Omental fat pad (tissue), 4 donors: ENCODE measurements around the gene MYO16. TPM values are rescaled to one million over a fixed set of nuclear protein-coding genes. Genes with fewer than 3 reads are reported as not detected.
"Not testable (repeated sequence)": the region's sequence is repeated elsewhere in the genome, so short reads cannot be mapped to it uniquely, and the experiment has no call there.

Experiments used
- ATAC-seq: fragments of 150-250 bp; one replicate; pipeline ENCODE4 v1.9.1; 2016; ENCODE audit warnings: mild to moderate bottlenecking, moderate library complexity; ENCODE audit not compliant: low FRiP score
- DNase-seq: peaks from one replicate; pipeline ENCODE4 v3.0.0-alpha.2; 2019; ENCODE audit warnings: low spot score
- total RNA-seq, 4 donors: library from RNA; depleted of rRNA; stranded (reverse); fragments of >200 nt; gene quantifications; one replicate each; pipeline ENCODE4 v1.1.0, GENCODE V29; 2016
- TF ChIP-seq, protein P1 (sequence below), 3 donors: fragments of 450-650 bp; IDR thresholded peaks; one replicate each; pipeline ENCODE4 v1.5.1; 2016 to 2017; ENCODE audit warnings: antibody characterized with exemption in 3 of 3, mild to moderate bottlenecking in 3 of 3, moderate library complexity in 2 of 3

The MYO16 gene
- total RNA-seq, 4 donors from 2014 or later = 0.48 to 1.9 (median 0.93) TPM; not detected in 1

DNA sequence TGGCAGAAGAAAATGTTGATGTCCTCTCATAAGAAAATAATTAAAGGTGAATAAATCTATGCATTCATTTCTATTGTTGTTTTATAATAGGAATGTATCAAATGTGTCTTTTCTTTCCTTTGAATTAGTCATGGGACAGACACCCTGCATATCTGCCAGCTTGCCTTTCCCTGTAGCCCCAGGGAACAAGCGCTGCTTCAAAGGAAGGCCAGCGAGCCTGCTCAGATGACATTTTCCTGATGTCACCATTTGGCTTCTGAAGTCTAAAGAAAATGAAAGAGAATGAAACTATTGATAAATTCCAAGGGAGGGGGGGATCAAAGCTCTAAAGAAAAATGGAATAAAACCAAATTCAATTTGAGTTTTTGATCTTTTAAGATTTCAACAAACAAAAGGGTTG lies 582.2 kb downstream of the MYO16 start:
- TF ChIP-seq, protein P1, sequence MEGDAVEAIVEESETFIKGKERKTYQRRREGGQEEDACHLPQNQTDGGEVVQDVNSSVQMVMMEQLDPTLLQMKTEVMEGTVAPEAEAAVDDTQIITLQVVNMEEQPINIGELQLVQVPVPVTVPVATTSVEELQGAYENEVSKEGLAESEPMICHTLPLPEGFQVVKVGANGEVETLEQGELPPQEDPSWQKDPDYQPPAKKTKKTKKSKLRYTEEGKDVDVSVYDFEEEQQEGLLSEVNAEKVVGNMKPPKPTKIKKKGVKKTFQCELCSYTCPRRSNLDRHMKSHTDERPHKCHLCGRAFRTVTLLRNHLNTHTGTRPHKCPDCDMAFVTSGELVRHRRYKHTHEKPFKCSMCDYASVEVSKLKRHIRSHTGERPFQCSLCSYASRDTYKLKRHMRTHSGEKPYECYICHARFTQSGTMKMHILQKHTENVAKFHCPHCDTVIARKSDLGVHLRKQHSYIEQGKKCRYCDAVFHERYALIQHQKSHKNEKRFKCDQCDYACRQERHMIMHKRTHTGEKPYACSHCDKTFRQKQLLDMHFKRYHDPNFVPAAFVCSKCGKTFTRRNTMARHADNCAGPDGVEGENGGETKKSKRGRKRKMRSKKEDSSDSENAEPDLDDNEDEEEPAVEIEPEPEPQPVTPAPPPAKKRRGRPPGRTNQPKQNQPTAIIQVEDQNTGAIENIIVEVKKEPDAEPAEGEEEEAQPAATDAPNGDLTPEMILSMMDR (IDR thresholded peaks at IDR 0.05) = no peak
- DNase-seq = no peak
- ATAC-seq = no peak

DNA sequence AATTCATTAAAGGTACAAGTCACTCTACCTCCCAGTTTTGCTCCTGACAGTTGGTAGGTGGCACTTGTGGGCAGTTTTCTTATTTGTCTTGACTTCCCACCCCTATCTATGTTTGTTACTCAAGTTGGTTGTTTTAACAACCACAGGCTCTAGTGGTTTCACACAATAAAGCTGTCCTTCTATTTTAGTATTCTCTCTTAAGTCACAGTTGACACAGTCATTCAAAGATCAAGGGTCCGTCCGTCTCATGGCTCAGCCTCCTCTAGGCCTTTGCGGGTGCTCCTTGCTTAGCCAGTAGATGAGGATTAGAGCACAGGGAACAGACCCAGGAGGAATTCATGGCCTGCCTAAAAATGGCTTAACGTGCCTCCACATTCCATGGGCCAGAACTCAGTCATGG lies 583.2 kb downstream of the MYO16 start:
- ATAC-seq (no peak), DNase-seq (no peak)
- TF ChIP-seq, protein P1 (IDR thresholded peaks at IDR 0.05) = no peak

DNA sequence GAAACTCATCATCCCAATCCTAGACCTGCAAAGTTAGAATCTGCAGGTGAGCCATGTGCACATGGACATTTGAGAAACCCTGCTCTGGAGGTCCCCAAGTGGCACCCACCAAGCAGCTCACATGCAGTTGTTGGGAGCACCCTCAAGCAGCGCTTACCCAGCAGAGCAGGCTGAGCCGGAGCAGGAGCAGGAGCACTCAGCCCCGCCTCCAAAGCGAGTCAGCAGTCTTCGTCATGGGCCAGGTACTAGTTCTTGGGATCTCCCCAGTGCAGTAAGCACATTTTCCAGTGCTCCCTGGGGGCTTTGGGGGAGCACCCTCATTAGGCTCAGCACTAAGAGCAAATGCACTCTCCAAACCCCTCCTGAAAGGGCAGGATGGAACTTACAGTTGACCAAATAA lies 584.3 kb downstream of the MYO16 start:
- ATAC-seq (no peak), DNase-seq (no peak)
- TF ChIP-seq, protein P1 (IDR thresholded peaks at IDR 0.05) = no peak

DNA sequence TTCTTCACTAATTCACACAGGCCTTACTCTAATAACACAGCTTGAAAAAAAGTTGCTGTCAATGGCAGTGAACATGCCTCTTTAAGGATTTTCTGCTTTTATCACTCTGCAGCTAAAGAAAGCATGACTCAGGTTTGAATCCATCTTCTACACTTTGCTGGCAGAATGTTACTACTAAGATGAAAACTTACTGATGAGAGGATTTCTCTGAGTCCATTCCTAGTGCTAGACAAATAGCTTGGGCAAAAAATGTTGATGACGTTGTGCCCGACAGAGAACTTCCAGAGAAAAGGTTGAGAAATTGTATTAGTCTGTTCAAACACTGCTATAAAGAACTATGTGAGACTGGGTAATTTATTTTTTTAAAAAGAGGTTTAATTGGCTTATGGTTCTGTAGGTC lies 585.0 kb downstream of the MYO16 start:
- ATAC-seq = no peak
- DNase-seq = no peak
- TF ChIP-seq, protein P1 (IDR thresholded peaks at IDR 0.05) = no peak

DNA sequence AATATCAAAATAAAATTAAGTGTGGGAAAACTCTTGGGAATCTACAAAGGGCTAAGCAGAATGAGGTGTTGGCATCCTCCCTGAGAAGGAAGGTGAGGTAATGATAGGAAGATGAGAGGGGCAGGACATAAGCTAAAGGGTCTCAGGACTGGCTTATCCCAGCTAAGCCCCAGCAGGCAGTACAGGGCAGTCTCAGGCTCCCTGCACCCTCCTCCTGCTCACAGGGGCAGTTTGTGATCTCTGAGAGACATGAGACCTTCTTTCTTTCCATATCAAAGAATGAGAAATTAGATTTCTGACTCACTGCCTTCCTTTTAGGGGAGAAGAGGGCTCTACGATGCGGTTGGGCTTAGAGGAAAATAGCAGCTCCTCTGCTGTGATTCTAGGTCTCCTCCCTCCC lies 586.0 kb downstream of the MYO16 start:
- ATAC-seq (no peak), DNase-seq (no peak)
- TF ChIP-seq, protein P1 (IDR thresholded peaks at IDR 0.05) = no peak

DNA sequence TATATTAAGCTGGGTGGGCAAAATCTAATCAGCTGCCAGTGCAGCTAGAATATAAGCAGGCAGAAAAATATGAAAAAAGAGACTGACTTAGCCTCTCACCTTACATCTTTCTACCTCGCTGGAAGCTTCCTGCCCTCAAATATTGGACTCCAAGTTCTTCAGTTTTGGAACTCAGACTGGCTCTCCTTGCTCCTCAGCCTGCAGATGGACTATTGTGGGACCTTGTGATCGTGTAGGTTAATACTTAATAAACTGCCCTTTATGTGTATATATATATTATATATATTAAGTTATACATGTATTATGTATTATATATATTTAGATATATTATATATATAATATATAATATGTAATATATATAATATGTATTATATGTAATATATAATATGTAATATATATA lies 588.1 kb downstream of the MYO16 start:
- not testable (repeated sequence) for DNase-seq, ATAC-seq

DNA sequence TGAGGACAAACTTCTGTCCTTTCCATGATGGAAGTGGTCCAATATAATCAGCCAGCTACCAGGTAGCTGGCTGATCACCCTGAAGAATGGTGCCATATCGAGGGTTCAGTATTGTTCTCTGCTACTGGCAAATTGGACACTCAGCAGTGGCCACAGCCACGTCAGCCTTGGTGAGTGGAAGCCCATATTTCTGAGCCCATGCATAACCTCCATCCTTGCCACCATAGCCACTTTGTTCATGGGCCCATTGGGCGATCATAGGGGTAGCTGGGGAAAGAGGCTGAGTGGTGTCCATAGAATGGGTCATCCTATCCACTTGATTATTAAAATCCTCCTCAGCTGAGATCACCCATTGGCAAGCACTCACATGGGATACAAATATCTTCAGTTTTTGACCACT lies 591.2 kb downstream of the MYO16 start:
- DNase-seq (no peak), ATAC-seq (no peak)
- TF ChIP-seq, protein P1 (IDR thresholded peaks at IDR 0.05) = no peak

DNA sequence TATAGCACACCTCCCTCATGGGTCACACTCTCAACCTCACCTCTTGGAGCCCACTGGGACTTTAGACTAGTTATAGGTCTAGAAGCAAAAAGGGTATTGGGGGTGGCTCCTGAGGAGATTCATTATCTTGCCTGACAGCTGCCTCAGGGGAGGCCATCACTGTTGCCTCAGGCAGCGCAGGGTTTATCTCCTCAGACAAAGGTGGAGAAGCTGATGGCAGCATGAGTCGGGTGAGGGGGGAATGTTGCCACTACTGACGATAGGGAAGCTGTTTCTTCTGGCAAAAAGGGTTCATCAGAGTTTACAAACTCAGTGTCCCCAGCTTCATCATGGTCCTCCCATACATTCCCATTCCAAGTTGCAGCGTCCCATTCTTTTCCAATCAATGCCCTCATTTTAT lies 594.6 kb downstream of the MYO16 start:
- ATAC-seq = no peak
- TF ChIP-seq, protein P1 (IDR thresholded peaks at IDR 0.05) = no peak
- no peak for DNase-seq
